ENCODE measurements around the gene UNC13D. TPM values are rescaled to one million over a fixed set of nuclear protein-coding genes. Genes with fewer than 3 reads are reported as not detected.

The UNC13D gene
- polyA plus RNA-seq, result not detected in 2 replicates

DNA sequence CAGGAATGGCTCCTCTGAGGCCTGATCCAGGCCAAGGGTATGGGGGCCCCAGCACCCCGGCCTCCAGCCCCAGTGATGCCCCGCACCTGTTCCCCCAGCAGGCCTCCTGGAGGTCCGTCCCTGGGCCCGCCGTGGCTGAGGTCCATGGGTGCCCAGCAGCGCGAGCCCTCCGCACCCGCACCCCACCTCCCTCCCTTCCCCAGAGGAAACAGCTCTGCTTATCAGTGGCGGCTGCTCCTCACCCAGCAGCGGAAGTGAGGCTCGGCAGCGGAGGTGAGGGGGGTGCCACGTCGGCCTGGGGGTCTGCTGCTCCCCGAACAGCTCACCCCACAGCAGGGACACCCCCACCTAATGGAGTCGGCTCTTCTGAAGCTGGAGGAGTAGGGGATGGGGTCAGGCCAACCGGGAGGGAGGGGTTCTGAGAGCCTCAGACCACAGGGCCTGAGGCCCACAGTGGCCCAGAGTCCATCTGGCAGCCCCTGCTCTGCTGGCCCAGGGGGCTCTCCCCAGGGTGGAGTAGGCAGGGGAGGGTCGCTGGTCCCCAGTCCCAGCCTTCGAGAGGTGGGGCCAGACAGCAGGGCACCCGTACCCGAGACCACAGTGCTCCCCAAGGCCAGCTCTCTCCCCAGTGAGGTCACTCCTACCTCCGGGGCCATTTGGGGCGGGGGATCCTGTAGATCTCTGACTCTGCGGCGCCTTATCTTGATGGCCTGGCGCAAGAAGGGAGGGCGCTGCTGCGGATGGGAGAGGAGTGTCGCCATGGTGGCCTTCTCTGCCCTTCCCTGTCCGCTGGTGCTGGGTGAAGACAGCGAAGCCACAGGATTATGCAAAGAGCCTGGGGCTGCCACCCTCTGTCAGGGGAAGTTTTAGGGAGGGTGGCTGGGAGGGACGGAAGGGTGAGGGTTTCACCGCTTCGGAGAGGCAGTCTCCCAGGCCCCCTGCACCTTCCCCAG is at the start of gene UNC13D:
Gene UNC13D, minus strand, starts transcription at position 828 of the 953 bp plus-strand sequence. Its CDS starts 67 bp downstream, at position 761.

DNA sequence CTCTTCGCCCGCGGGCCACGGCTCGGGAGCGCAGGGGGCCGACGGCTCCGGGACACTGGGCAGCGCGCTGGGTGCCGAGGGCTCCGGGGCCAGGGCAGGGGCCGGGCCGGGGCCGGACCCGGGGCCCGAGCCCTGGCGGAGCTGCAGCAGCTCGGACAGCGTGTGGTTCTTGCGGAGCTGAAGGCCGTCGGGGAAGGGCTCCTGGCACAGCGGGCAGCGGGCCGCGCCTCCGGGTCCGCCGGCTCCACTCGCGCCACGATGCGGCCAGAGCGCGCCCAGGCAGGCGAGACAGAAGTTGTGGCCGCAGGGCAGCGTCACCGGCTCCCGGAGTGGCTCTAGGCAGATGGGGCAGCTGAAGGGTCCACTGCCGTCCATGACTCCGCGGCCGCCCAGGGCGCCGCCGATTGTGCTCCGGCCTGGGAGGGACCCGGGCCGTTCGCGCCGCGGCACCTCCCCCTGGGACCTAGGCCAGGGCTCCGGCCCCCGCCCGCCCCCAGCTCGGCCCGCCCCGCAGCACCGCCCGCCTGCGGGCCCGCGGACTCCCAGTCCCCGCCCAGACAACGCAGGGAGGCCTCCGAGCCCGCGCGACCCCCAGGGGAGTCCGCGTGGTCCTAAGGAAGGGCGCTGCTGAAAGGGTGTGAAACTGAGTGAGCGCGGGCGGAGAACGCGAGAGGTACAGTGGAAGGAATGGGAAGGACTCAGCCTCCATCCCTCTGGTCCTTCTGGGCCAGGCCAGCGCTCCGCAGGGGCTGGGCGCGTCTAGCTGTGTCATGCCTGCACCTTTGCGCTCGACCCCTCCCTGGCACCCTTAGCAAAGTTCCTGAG is 34.2 kb upstream of the UNC13D start, which contains the start of gene TRIM47:
Gene TRIM47, minus strand, starts transcription at position 408 of the 825 bp plus-strand sequence. Its CDS starts 33 bp downstream, at position 375.

DNA sequence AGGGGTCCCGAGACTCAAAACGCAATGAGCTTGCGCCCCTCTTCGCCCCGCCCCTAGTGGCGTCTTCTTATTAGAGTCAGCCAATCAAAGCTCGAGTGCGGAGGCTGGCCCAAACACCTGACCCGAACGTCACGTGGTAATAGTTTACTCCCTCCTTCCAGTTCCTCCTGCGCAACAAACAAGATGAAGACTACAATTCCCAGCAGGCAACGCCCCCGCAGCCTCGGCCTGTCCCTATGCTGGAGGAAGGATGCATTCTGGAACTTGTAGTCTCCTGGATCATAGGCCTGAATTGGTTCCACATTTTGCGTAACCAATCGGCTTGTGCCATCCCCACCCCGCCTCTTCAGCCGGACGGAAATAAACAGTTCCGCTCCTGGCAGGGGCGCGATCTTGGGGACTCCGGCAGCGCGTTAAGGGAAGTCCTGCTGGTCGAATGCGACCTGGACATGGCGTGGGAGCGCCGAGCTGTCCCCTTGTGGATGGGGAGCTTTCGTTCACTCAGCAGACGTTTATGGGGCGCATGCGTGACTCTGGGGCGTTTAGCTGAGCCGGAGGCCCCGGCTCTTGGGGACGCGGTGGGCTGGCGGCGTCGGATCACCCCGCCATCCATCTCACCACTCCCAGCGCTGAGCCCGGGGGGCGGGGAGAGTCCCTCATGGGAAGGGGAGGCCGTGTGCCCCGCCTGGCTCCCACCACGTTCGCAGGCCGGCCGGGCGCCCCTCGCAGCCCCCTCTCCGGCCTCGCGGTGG is 11.3 kb upstream of the UNC13D start, which contains the start of gene WBP2:
Gene WBP2, minus strand, starts transcription at position 26 of the 752 bp plus-strand sequence. CDS start 38 bp downstream, outside the sequence.

DNA sequence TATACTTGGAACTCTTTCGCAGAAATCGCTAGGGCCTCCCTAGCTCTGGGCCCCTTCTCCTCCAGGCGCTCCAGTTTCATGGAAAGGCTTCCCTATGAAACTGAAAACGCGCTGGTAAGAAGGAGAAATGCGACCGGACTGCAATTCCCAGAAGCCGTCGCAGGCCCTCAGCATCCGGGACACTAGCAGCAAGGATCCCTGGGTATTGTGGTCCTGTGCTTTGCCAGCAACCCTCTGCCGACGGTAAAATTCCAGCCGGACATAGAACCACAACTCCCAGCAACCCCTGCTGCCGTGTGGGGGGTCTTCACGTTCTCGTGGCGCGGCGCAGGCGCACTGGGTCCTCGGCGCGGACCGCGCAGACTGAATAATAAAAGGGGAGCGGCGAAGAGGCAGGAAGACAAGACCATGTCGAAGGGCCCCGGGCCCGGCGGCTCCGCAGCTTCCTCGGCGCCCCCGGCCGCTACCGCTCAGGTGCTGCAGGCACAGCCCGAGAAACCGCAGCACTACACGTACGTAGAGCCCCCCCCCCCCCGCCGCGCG is 59.7 kb downstream of the UNC13D start, which contains the start of gene UNK:
Gene UNK, plus strand, starts transcription at position 334 of the 543 bp plus-strand sequence. Its CDS starts 75 bp downstream, at position 409.

Other genes starting within 250 kb of the UNC13D start
- gene SMIM5, start 211.0 kb downstream of the UNC13D start, polyA plus RNA-seq, result not detected in 2 replicates
- 8.6 and 9.0 TPM in 2 replicates for gene RECQL5, start 177.2 kb downstream of the UNC13D start, polyA plus RNA-seq
- gene SAP30BP, start 177.1 kb downstream of the UNC13D start, polyA plus RNA-seq, result 84.6 and 108 TPM in 2 replicates
- gene ITGB4, start 122.9 kb downstream of the UNC13D start, polyA plus RNA-seq, result not detected in 2 replicates
- gene GALK1, start 79.2 kb downstream of the UNC13D start, polyA plus RNA-seq, result 1.1 TPM in 1 of 2 replicates, not detected in the other
- 1.2 TPM in 1 of 2 replicates, not detected in the other for gene UNK, start 59.6 kb downstream of the UNC13D start, polyA plus RNA-seq
- 16.8 and 30.4 TPM in 2 replicates for gene WBP2, start 10.9 kb upstream of the UNC13D start, polyA plus RNA-seq
- gene TRIM47, start 34.2 kb upstream of the UNC13D start, polyA plus RNA-seq, result 3.8 and 5.3 TPM in 2 replicates
- gene TRIM65, start 52.5 kb upstream of the UNC13D start, polyA plus RNA-seq, result not detected in 2 replicates
- gene MRPL38, start 60.5 kb upstream of the UNC13D start, polyA plus RNA-seq, result 22.6 and 30.0 TPM in 2 replicates
- gene FBF1, start 96.6 kb upstream of the UNC13D start, polyA plus RNA-seq, result 0.46 and 0.71 TPM in 2 replicates
- 16.2 and 18.6 TPM in 2 replicates for gene ACOX1, start 134.8 kb upstream of the UNC13D start, polyA plus RNA-seq
- 3.4 and 10.1 TPM in 2 replicates for gene TEN1, start 134.8 kb upstream of the UNC13D start, polyA plus RNA-seq
- 0.29 and 1.8 TPM in 2 replicates for gene CDK3, start 156.5 kb upstream of the UNC13D start, polyA plus RNA-seq
- gene EVPL, start 182.9 kb upstream of the UNC13D start, polyA plus RNA-seq, result 0.39 TPM in 1 of 2 replicates, not detected in the other
- 26.4 and 28.5 TPM in 2 replicates for gene SRP68, start 228.1 kb upstream of the UNC13D start, polyA plus RNA-seq
- 0.41 TPM in 1 of 2 replicates, not detected in the other for gene GALR2, start 230.4 kb upstream of the UNC13D start, polyA plus RNA-seq
- gene ZACN, start 234.8 kb upstream of the UNC13D start, polyA plus RNA-seq, result 0.20 and 0.42 TPM in 2 replicates

Data from Purkinje cell (primary cell).